ENCODE measurements around the gene ST6GAL1.

ST6GAL1 gene

DNA sequence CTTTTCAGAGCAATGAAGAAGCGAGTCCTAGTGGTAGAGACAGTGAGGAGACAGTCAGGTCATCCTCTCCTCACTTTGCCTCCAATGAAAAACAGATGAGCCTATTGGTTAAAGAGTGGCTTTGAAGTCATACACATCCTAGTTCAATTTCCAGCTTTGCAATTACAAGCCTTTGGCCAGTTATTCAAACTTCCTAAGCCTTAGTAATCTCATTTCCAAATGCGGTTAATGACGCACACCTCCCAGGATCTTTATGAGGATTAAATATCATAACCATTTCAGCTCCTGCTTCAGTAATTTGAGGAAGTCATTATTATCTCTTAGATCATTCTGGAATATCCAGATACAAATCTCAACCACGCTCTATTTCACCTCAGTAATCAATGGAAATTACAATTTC lies 10.0 kb upstream of the ST6GAL1 start:
- Histone ChIP-seq H3K4me3 (ENCODE audit: low read length) (no peak overlapping the region), H3K4me1 (ENCODE audit: control insufficient read depth, low read depth, low read length) (no peaks in the 10 kb centered on the region), H3K9ac (ENCODE audit: low read length) (no peak overlapping the region), H3K27me3 (ENCODE audit: control insufficient read depth, insufficient read depth, low read length) (no peaks in the 10 kb centered on the region), H3K27ac (ENCODE audit: low read length) (no peak overlapping the region), H3K36me3 (ENCODE audit: control insufficient read depth, low read depth, low read length) (no peaks in the 10 kb centered on the region), H3K9me3 (ENCODE audit: control insufficient read depth, low read depth, low read length) (no peaks in the 10 kb centered on the region)

DNA sequence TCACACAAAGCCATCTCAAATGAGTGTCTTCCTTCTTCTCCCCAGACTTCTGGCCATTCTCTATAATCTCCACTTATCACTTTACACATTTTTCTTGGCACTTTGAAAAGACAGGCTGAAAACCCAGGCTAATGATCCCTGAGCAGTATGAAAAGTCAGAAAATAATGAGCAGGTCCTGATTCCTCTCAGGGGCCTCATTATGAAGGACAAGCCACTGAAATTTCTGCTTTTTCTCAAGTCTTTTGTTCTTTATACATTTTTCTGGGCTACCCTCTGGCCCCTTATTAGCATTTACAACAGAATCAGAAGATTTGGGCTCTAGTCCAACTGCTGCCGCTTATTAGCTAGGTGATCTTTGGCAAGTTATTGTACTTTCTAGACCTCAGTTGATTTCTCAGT lies 9.5 kb upstream of the ST6GAL1 start:
- no peak overlapping the region for H3K27ac ChIP-seq (ENCODE audit: low read length)
- H3K9me3 ChIP-seq (ENCODE audit: control insufficient read depth, low read depth, low read length), result no peaks in the 10 kb centered on the region
- H3K36me3 ChIP-seq (ENCODE audit: control insufficient read depth, low read depth, low read length), result no peaks in the 10 kb centered on the region
- H3K27me3 ChIP-seq (ENCODE audit: control insufficient read depth, insufficient read depth, low read length), result no peaks in the 10 kb centered on the region
- H3K9ac ChIP-seq (ENCODE audit: low read length), result no peak overlapping the region
- no peaks in the 10 kb centered on the region for H3K4me1 ChIP-seq (ENCODE audit: control insufficient read depth, low read depth, low read length)
- H3K4me3 ChIP-seq (ENCODE audit: low read length), result no peak overlapping the region

DNA sequence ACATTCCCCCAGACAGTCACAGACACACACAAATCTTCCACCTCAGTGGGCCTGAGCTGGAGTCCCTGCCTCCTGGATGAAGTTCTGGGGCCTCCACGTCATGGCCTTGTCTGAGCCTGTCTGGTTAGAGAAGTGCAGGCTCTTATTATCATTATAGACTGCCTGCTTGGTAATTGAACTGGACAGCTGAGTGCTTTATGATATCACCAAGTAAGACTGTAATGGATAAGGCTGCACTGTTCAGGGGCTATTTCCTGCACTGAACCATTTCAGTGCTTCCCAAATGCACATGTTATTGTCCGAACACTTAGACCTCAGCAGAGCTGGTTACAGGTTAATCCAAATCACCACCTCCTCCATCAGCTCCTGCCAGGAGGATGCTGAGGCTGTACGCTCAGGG lies 8.7 kb upstream of the ST6GAL1 start:
- no peak overlapping the region for H3K9ac ChIP-seq (ENCODE audit: low read length)
- no peak overlapping the region for H3K27ac ChIP-seq (ENCODE audit: low read length)
- no peaks in the 10 kb centered on the region for H3K36me3 ChIP-seq (ENCODE audit: control insufficient read depth, low read depth, low read length)
- H3K27me3 ChIP-seq (ENCODE audit: control insufficient read depth, insufficient read depth, low read length), result no peaks in the 10 kb centered on the region
- H3K4me3 ChIP-seq (ENCODE audit: low read length), result no peak overlapping the region
- H3K4me1 ChIP-seq (ENCODE audit: control insufficient read depth, low read depth, low read length), result no peaks in the 10 kb centered on the region
- H3K9me3 ChIP-seq (ENCODE audit: control insufficient read depth, low read depth, low read length), result no peaks in the 10 kb centered on the region

DNA sequence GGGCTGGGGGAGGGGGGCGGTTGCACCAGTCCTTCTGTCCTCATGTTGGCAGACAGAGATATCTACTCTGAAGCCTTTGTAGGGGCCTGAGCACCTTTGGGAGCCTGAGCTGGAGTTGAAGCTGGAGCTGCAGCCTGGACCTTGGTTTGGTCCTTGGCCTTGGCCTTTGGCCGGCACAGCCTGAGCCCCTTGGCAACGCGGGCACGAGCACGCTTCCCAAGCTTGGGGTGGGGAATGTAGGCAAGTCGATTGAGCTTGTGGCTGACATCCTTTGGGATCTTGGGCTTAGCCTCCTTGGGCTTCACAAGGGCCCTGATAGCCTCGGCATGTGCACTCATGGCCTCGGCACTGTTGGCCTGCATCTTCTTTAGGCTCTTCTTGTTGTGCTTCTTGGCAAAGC lies 8.1 kb upstream of the ST6GAL1 start:
- Histone ChIP-seq H3K36me3 (ENCODE audit: control insufficient read depth, low read depth, low read length) (no peaks in the 10 kb centered on the region), H3K27me3 (ENCODE audit: control insufficient read depth, insufficient read depth, low read length) (no peaks in the 10 kb centered on the region), H3K27ac (ENCODE audit: low read length) (no peak overlapping the region), H3K4me1 (ENCODE audit: control insufficient read depth, low read depth, low read length) (no peaks in the 10 kb centered on the region), H3K9me3 (ENCODE audit: control insufficient read depth, low read depth, low read length) (no peaks in the 10 kb centered on the region), H3K9ac (ENCODE audit: low read length) (no peak overlapping the region), H3K4me3 (ENCODE audit: low read length) (no peak overlapping the region)

DNA sequence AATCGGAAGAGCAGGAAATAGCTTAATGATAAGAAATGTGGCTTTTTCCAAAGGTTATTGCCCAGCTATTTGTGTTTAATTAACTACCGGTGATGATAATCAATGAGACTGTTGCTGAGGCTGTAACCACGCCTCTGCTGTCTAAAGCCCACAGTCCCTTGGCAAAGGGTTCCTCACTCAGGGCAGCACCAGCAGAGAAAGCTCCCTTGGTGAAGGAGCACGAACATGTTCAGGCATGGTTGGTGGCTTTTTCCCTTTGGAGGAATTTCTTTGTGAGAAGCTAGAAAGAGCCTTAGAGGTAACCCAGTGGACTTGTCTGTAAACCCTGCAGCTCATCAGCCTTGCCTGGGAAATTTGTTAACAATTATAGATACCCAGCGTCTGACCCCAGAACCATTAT lies 7.5 kb upstream of the ST6GAL1 start:
- Histone ChIP-seq H3K9ac (ENCODE audit: low read length) (no peak overlapping the region), H3K36me3 (ENCODE audit: control insufficient read depth, low read depth, low read length) (no peaks in the 10 kb centered on the region), H3K4me1 (ENCODE audit: control insufficient read depth, low read depth, low read length) (no peaks in the 10 kb centered on the region), H3K27ac (ENCODE audit: low read length) (no peak overlapping the region), H3K9me3 (ENCODE audit: control insufficient read depth, low read depth, low read length) (no peaks in the 10 kb centered on the region), H3K4me3 (ENCODE audit: low read length) (no peak overlapping the region), H3K27me3 (ENCODE audit: control insufficient read depth, insufficient read depth, low read length) (no peaks in the 10 kb centered on the region)

DNA sequence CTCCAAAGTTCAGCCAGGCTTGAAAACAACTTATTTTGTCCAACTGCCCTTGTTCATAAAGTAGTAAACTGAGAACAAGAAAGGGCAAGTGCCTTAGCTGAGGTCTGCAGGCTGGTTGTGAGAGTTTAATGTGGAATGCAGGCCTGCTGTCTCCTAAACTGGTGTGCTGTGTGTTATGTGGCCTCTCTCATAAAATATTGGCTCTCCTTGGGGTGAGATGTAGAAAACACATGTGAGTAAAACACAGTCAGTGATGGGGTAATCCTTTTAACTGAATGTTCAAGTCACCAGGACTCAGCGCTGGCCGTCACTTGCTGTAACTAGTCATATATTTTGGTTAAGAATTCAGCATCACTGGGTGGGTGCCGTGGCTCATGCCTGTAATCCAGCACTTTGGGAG lies 7.1 kb upstream of the ST6GAL1 start:
- Histone ChIP-seq H3K36me3 (ENCODE audit: control insufficient read depth, low read depth, low read length) (no peaks in the 10 kb centered on the region), H3K27ac (ENCODE audit: low read length) (no peak overlapping the region), H3K27me3 (ENCODE audit: control insufficient read depth, insufficient read depth, low read length) (no peaks in the 10 kb centered on the region), H3K9ac (ENCODE audit: low read length) (no peak overlapping the region), H3K4me3 (ENCODE audit: low read length) (no peak overlapping the region), H3K4me1 (ENCODE audit: control insufficient read depth, low read depth, low read length) (no peaks in the 10 kb centered on the region), H3K9me3 (ENCODE audit: control insufficient read depth, low read depth, low read length) (no peaks in the 10 kb centered on the region)

DNA sequence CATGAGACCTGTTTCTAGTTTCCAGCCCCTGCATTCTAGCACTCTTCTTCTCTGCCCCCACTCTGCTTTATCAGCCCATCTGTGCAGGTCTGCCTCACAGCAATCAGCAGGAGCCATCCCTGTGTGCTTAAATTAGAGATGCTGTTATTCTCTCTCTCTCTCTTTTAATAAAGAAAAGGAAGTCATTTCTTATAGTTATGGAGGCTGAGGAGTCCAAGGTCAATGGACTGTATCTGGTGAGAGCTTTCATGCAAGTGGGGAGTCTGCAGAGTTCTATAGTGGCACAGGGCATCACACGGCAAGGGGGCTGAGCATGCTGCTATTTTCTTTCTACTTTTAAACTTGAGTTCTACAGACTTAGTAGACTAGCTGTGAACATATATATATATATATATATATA lies 4.5 kb upstream of the ST6GAL1 start:
- Histone ChIP-seq H3K27me3 (ENCODE audit: control insufficient read depth, insufficient read depth, low read length) (peaks cover 4% of the 10 kb centered on the region), H3K4me3 (ENCODE audit: low read length) (no peak overlapping the region), H3K27ac (ENCODE audit: low read length) (no peak overlapping the region), H3K36me3 (ENCODE audit: control insufficient read depth, low read depth, low read length) (no peaks in the 10 kb centered on the region), H3K4me1 (ENCODE audit: control insufficient read depth, low read depth, low read length) (peaks cover 3% of the 10 kb centered on the region), H3K9ac (ENCODE audit: low read length) (no peak overlapping the region), H3K9me3 (ENCODE audit: control insufficient read depth, low read depth, low read length) (no peaks in the 10 kb centered on the region)

DNA sequence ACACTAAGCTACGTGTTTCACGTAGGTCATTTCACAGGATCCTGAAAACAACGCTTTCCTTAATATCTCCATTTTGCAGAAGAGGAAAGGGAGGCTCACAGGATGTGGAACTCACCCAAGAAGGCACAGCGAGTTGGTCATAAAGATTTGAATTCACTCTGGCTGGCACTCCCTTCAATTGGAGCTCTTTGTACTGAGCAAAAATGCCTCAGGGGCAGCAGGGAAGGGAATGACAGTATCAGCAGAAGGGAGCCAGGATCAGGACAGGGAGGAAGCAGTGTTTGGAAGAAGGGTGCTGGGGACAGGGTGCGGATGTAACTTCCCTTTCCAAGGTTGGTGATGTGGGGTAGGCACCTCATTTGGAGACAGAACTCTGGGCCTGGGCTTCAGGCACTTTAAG lies 1.1 kb upstream of the ST6GAL1 start:
- H3K9me3 ChIP-seq (ENCODE audit: control insufficient read depth, low read depth, low read length), result no peaks in the 10 kb centered on the region
- H3K4me3 ChIP-seq (ENCODE audit: low read length), result no peak overlapping the region
- peaks cover 4% of the 10 kb centered on the region for H3K27me3 ChIP-seq (ENCODE audit: control insufficient read depth, insufficient read depth, low read length)
- no peak overlapping the region for H3K27ac ChIP-seq (ENCODE audit: low read length)
- peaks cover 20% of the 10 kb centered on the region for H3K4me1 ChIP-seq (ENCODE audit: control insufficient read depth, low read depth, low read length)
- H3K9ac ChIP-seq (ENCODE audit: low read length), result no peak overlapping the region
- H3K36me3 ChIP-seq (ENCODE audit: control insufficient read depth, low read depth, low read length), result peaks cover 11% of the 10 kb centered on the region

DNA sequence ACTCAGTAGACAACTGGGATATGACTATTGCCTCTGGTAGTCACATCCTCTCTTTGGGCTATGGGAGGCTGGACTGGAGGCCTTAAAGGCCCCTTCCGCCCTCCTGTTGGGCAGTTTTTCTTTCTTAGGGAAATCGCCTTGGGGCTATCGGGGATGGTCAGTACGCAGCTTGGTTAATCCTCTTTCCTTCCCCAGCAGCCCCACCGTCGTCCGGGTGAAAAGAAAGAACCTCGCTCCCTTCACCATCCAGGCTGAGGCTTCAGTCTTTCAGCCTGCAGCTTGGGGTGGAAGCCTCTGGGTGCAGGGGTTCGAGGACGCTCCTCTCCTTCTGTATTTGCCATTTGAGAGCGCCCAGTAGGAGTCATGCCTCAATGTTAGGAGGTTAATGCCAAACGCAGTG lies 641 bp upstream of the ST6GAL1 start:
- peak overlapping the region; percentile 90 for H3K4me3 ChIP-seq (ENCODE audit: low read length)
- H3K9ac ChIP-seq (ENCODE audit: low read length), result no peak overlapping the region
- peaks cover 13% of the 10 kb centered on the region for H3K36me3 ChIP-seq (ENCODE audit: control insufficient read depth, low read depth, low read length)
- peaks cover 4% of the 10 kb centered on the region for H3K27me3 ChIP-seq (ENCODE audit: control insufficient read depth, insufficient read depth, low read length)
- no peaks in the 10 kb centered on the region for H3K9me3 ChIP-seq (ENCODE audit: control insufficient read depth, low read depth, low read length)
- peaks cover 20% of the 10 kb centered on the region for H3K4me1 ChIP-seq (ENCODE audit: control insufficient read depth, low read depth, low read length)
- no peak overlapping the region for H3K27ac ChIP-seq (ENCODE audit: low read length)

DNA sequence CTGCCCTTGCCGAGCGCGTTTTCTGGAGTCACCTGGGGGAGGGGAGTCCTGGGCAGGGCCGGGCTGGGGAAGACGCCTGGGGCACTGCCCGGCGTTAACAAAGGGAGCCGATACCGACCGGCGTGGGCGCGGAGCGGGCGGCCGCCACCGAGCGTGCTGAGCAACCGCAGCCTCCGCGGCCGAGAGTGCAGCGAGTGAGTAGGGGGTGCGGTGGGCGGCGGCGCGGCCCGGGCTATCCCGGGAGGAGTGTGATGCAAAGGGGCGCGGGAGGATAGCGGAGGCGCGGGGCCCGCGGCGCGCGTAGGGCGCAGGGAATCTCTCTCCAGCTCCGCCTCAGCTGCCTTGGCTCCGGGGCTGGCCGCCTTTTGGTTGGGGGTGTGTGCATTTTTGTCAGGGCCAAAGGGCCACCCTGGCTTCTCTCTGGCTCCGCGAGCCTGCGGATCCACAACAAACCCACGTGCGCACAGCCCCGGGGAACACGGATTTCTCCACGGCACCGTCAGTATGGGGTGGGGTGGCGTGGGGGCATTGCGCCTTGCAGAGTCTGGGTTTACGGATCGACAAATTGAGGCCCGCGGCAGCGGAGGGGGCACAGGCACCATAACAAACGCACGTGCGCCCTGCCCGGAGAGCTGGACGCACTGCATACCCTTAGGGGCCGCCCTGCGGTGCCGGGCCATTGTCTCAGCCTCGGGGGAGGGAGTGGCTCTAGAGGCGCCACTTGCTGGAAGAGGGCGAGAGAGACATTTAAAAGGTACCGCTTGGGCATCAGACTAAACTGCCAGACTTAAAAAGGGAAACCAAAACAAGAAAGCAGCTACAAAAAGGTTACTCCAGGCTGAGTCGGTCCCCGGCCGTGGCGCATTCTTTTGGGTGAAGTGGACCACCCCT lies 560 bp downstream of the ST6GAL1 start:
- peak overlapping the region; percentile 77 for H3K27ac ChIP-seq (ENCODE audit: low read length)

DNA sequence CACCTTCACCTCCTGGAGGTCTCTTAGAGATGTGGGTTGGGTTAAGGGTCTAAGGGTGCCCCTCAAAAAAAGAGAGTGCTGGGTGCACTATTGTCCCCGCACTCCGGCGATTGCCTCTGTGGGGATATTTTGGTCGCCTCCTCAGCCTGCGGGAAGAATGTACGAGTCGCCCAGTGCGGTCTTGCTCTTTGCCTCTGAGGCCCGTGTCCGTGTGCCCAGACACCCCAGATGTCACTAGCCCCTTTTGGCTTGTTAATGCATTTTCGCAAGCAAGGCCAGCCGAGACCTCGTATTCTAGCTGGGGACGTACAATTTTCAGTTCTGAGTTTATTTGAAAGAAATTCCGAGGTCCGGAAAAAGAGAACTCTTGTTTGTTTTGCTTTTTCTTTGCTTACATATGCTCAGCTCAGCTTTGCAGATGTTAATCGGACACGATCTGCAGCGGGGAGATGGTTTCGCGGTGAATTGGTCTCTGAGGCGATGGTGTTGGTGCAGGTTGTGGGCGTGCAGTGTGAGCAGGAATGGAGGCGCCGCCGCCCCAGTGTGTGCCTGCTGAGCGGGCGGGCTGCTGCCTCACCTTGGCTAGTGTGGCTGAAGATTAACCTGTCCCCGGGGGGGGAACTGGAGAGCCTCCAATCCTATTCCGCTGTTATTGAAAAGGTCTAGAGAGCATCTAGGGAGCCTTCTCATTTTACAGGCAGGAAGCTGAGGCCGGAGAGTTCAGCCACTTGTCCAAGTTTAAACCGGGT lies 1.4 kb downstream of the ST6GAL1 start:
- Histone ChIP-seq H3K9ac (ENCODE audit: low read length) (peak overlapping the region; percentile 88), H3K27ac (ENCODE audit: low read length) (peak overlapping the region; percentile 56), H3K9me3 (ENCODE audit: control insufficient read depth, low read depth, low read length) (no peaks in the 10 kb centered on the region), H3K27me3 (ENCODE audit: control insufficient read depth, insufficient read depth, low read length) (peaks cover 4% of the 10 kb centered on the region), H3K4me1 (ENCODE audit: control insufficient read depth, low read depth, low read length) (peaks cover 20% of the 10 kb centered on the region), H3K4me3 (ENCODE audit: low read length) (peak overlapping the region; percentile 90), H3K36me3 (ENCODE audit: control insufficient read depth, low read depth, low read length) (peaks cover 19% of the 10 kb centered on the region)

More for the DNA sequence above, 560 bp downstream of the ST6GAL1 start:
- Histone ChIP-seq H3K27me3 (ENCODE audit: control insufficient read depth, insufficient read depth, low read length) (peaks cover 4% of the 10 kb centered on the region), H3K9me3 (ENCODE audit: control insufficient read depth, low read depth, low read length) (no peaks in the 10 kb centered on the region), H3K36me3 (ENCODE audit: control insufficient read depth, low read depth, low read length) (peaks cover 19% of the 10 kb centered on the region), H3K9ac (ENCODE audit: low read length) (peak overlapping the region; percentile 88), H3K4me1 (ENCODE audit: control insufficient read depth, low read depth, low read length) (peaks cover 20% of the 10 kb centered on the region), H3K4me3 (ENCODE audit: low read length) (peak overlapping the region; percentile 90)
